Osteoblast (primary cell): ENCODE measurements around the gene ITPRID2. TPM values are rescaled to one million over a fixed set of nuclear protein-coding genes. Genes with fewer than 3 reads are reported as not detected.
A peak's percentile ranks its signal among the peaks of the same experiment; 100 is the strongest.

ENCODE experiments used
- DNase-seq: peaks from one replicate; pipeline ENCODE4 v3.0.0; 2011; ENCODE audit warnings: low spot score, mixed read lengths; ENCODE audit not compliant: insufficient read length; ENCODE audit errors: missing footprints
- H2AFZ ChIP-seq: 2 replicates; pipeline ENCODE4 v1.6.0; 2011; ENCODE audit warnings: mild to moderate bottlenecking, low read length
- H3K27ac ChIP-seq: 2 replicates; pipeline ENCODE4 v1.5.1; 2011; ENCODE audit warnings: mild to moderate bottlenecking, low read depth, low read length, moderate library complexity
- H3K27me3 ChIP-seq: 2 replicates; pipeline ENCODE4 v1.6.0; 2012; ENCODE audit warnings: mild to moderate bottlenecking, control low read depth, inconsistent platforms, low read length, moderate library complexity; ENCODE audit not compliant: insufficient read depth
- H3K36me3 ChIP-seq: 2 replicates; pipeline ENCODE4 v1.5.1; 2011; ENCODE audit warnings: mild to moderate bottlenecking, low read length, control low read depth, moderate library complexity; ENCODE audit not compliant: insufficient read depth
- H3K4me1 ChIP-seq: 2 replicates; pipeline ENCODE4 v1.5.1; 2011; ENCODE audit warnings: mild to moderate bottlenecking, low read length, control low read depth, moderate library complexity; ENCODE audit not compliant: insufficient read depth
- H3K4me2 ChIP-seq: 2 replicates; pipeline ENCODE4 v1.6.0; 2011; ENCODE audit warnings: mild to moderate bottlenecking, low read length; ENCODE audit not compliant: insufficient read depth
- H3K4me3 ChIP-seq: fragments of 200-600 bp; sonication (generic); 3 replicates; pipeline ENCODE4 v1.5.1; 2012; ENCODE audit warnings: mild to moderate bottlenecking, low read length, inconsistent platforms; ENCODE audit not compliant: insufficient read depth
- H3K79me2 ChIP-seq: 2 replicates; pipeline ENCODE4 v1.6.0; 2012; ENCODE audit warnings: mild to moderate bottlenecking, low read length, control low read depth, inconsistent platforms; ENCODE audit not compliant: insufficient read depth
- H3K9me3 ChIP-seq: 2 replicates; pipeline ENCODE4 v1.5.1; 2011; ENCODE audit warnings: low read depth, low read length, control low read depth
- H4K20me1 ChIP-seq: 2 replicates; pipeline ENCODE4 v1.6.0; 2012; ENCODE audit warnings: mild to moderate bottlenecking, low read length, control low read depth; ENCODE audit not compliant: insufficient read depth
- total RNA-seq: library from RNA; depleted of rRNA; stranded (reverse); fragments of >200 nt; gene quantifications from 2 replicates; pipeline ENCODE4 v1.2.3, GENCODE V29; 2012
- TF ChIP-seq, protein P1 (sequence below): IDR thresholded peaks from 2 replicates; pipeline ENCODE4 v1.5.1; 2011; ENCODE audit warnings: mild to moderate bottlenecking, low read depth, low read length, moderate library complexity; ENCODE audit errors: extremely low read depth

Gene ITPRID2
- total RNA-seq, 1 donor, result 108 TPM

DNA sequence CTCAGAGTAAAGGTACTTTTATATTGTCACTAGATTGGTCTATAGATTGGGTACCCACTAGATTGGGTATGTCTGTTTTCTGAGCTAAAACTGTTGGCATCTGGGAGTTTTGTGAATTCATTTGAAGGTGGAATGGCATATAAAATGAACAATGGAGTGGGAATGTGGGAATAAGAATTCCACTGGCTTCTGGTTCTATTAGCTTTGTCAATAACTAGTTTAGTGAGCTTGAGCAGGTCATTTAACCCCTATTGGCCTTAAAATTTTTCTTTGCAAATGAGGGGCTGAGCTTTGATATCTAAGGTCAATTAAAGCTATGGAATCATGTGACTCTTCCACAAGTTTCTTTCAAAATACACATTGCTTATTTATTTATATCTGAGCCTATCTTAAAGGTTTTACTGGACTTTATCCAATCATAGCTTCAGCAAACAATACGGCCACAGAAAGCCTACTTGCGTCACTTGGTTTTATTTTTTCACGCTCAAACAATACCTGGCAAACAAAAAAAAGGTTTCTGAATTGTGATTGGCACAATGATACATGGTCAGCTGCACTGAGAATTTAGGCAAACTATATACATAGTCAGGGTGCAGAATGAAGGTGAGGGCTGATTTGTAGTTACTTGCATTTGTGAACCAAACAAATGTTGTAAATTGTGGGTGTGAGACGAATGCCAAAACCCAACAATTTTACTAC lies 28.8 kb upstream of the ITPRID2 start:
- TF ChIP-seq, protein P1, sequence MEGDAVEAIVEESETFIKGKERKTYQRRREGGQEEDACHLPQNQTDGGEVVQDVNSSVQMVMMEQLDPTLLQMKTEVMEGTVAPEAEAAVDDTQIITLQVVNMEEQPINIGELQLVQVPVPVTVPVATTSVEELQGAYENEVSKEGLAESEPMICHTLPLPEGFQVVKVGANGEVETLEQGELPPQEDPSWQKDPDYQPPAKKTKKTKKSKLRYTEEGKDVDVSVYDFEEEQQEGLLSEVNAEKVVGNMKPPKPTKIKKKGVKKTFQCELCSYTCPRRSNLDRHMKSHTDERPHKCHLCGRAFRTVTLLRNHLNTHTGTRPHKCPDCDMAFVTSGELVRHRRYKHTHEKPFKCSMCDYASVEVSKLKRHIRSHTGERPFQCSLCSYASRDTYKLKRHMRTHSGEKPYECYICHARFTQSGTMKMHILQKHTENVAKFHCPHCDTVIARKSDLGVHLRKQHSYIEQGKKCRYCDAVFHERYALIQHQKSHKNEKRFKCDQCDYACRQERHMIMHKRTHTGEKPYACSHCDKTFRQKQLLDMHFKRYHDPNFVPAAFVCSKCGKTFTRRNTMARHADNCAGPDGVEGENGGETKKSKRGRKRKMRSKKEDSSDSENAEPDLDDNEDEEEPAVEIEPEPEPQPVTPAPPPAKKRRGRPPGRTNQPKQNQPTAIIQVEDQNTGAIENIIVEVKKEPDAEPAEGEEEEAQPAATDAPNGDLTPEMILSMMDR, result no peak
- H3K4me3 ChIP-seq, result no peak overlapping the region
- H3K4me2 ChIP-seq, result no peak overlapping the region
- no peak for DNase-seq
- H3K79me2 ChIP-seq, result no peaks in the 10 kb centered on the region
- no peaks in the 10 kb centered on the region for H3K27me3 ChIP-seq
- H2AFZ ChIP-seq, result no peak overlapping the region
- H3K36me3 ChIP-seq, result no peaks in the 10 kb centered on the region
- no peaks in the 10 kb centered on the region for H3K4me1 ChIP-seq
- no peak overlapping the region for H3K27ac ChIP-seq
- no peaks in the 10 kb centered on the region for H3K9me3 ChIP-seq
- H4K20me1 ChIP-seq, result no peaks in the 10 kb centered on the region

DNA sequence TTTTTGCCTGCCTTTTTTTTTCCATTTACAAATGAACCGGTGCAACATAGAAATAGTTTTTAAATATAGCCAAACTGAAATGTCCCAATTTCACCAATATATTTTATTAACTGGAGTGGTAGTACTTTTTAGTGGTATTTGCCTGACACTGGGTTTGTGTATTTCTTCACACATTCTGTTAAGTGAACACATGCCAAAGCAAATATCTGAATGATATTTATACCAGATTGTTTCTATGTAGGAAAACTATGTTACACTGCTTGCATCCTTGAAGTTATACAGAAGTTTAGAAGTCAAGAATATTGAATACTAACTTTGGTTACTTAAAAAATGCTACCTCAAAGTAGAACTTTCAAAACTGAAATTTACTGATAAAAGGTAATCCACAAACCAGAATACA lies 19.4 kb upstream of the ITPRID2 start:
- TF ChIP-seq, protein P1, result no peak
- Histone ChIP-seq H3K27me3 (no peaks in the 10 kb centered on the region), H2AFZ (no peak overlapping the region), H3K4me3 (no peak overlapping the region), H3K36me3 (no peaks in the 10 kb centered on the region), H4K20me1 (no peaks in the 10 kb centered on the region), H3K4me2 (no peak overlapping the region), H3K27ac (no peak overlapping the region), H3K9me3 (no peaks in the 10 kb centered on the region), H3K79me2 (no peaks in the 10 kb centered on the region), H3K4me1 (no peaks in the 10 kb centered on the region)
- DNase-seq, result no peak

DNA sequence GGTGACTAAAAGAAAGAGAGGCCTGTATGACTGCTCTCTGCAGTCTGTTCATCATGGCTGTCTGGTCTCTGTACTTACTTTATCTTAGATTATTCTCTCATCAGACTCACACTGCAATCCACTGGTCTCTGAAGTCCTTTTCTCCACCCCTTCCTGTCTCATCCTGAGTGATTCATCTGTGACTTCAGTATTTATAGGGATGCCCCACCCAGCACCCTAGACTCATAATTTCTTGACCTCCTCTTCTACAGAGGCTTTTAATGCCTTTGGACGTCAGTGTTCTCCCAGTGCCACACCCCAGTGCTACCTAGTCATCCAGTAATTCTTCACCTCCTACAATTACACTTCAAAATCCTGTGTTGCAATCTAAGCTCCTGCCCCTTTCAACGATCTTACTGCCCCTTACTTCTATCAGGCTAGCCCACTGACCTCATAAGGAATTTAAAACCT lies 14.9 kb upstream of the ITPRID2 start:
- H3K27ac ChIP-seq, result no peak overlapping the region
- TF ChIP-seq, protein P1, result no peak
- no peak for DNase-seq
- H3K4me2 ChIP-seq, result no peak overlapping the region
- H2AFZ ChIP-seq, result peak overlapping the region; percentile 73
- H3K4me3 ChIP-seq, result no peak overlapping the region
- no peaks in the 10 kb centered on the region for H3K27me3 ChIP-seq
- H3K4me1 ChIP-seq, result no peaks in the 10 kb centered on the region
- H3K79me2 ChIP-seq, result no peaks in the 10 kb centered on the region
- H4K20me1 ChIP-seq, result no peaks in the 10 kb centered on the region
- H3K36me3 ChIP-seq, result no peaks in the 10 kb centered on the region
- H3K9me3 ChIP-seq, result no peaks in the 10 kb centered on the region

DNA sequence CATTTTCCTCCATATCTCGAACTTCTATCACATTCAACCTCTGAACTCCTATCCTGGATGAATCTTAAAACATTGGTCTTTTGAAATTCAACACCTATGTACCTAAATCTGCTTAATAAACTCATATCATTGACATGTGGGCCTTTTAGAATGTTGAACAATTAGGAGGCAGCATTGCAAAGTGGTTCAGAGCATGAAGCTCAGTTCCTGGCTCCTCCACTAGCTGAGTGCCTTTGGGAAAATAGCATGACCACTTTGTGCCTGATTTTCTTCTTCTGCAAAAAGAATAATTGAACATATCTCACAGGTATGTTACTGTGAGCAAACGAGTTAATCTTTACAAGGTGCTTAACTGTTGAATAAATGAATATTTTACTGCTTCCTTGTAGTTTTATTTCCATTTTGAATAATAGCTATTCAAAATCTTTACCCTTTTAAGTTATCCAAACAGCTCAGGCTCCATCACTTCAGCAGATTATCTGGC lies 14.3 kb upstream of the ITPRID2 start:
- Histone ChIP-seq H4K20me1 (no peaks in the 10 kb centered on the region), H3K79me2 (no peaks in the 10 kb centered on the region), H3K4me1 (no peaks in the 10 kb centered on the region), H2AFZ (peak overlapping the region; percentile 73), H3K4me3 (no peak overlapping the region), H3K27me3 (no peaks in the 10 kb centered on the region), H3K9me3 (no peaks in the 10 kb centered on the region), H3K4me2 (no peak overlapping the region), H3K36me3 (no peaks in the 10 kb centered on the region), H3K27ac (no peak overlapping the region)
- no peak for DNase-seq
- TF ChIP-seq, protein P1, result no peak
